CD4-positive, alpha-beta T cell treated with Interleukin-4 for 4 hours (primary cell): Measurements from ENCODE around the gene TRAF2.
"Not testable (repeated sequence)": the region's sequence is repeated elsewhere in the genome, so short reads cannot be mapped to it uniquely, and the experiment has no call there.

ENCODE experiments used
- DNase-seq: peaks from one replicate; pipeline ENCODE4 v3.0.0-alpha.2; 2020

TRAF2 gene

GRCh38 chr9:136858844-136859757 lies 27.2 kb upstream of the TRAF2 start:
- DNase-seq, result no peak

GRCh38 chr9:136860529-136860928 lies 25.8 kb upstream of the TRAF2 start:
- DNase-seq, result no peak

GRCh38 chr9:136860933-136861873 lies 25.1 kb upstream of the TRAF2 start:
- no peak for DNase-seq

- DNase-seq, result no peak
Measured at GRCh38 chr9:136861874-136862457, 24.4 kb upstream of the TRAF2 start.

GRCh38 chr9:136862849-136863622 lies 23.3 kb upstream of the TRAF2 start:
- DNase-seq, result no peak

- no peak for DNase-seq
Measured at GRCh38 chr9:136863623-136864273, 22.6 kb upstream of the TRAF2 start.

- DNase-seq, result no peak
Measured at GRCh38 chr9:136865041-136865767, 21.1 kb upstream of the TRAF2 start.

- DNase-seq, result no peak
Measured at GRCh38 chr9:136865768-136866103, 20.6 kb upstream of the TRAF2 start.

GRCh38 chr9:136866898-136867421 lies 19.4 kb upstream of the TRAF2 start:
- not testable (repeated sequence) for DNase-seq

GRCh38 chr9:136867480-136867879 lies 18.8 kb upstream of the TRAF2 start:
- DNase-seq, result no peak

- DNase-seq, result no peak
Measured at GRCh38 chr9:136867917-136868316, 18.4 kb upstream of the TRAF2 start.

- DNase-seq, result no peak
Measured at GRCh38 chr9:136868644-136869043, 17.7 kb upstream of the TRAF2 start.

GRCh38 chr9:136869611-136870010 lies 16.7 kb upstream of the TRAF2 start:
- not testable (repeated sequence) for DNase-seq

- no peak for DNase-seq
Measured at GRCh38 chr9:136875155-136875554, 11.2 kb upstream of the TRAF2 start.

- no peak for DNase-seq
Measured at GRCh38 chr9:136876476-136876875, 9.8 kb upstream of the TRAF2 start.

GRCh38 chr9:136880651-136881050 lies 5.7 kb upstream of the TRAF2 start:
- DNase-seq, result no peak

GRCh38 chr9:136881691-136882108 lies 4.6 kb upstream of the TRAF2 start:
- DNase-seq, result peak; percentile 42

GRCh38 chr9:136882109-136882946 lies 4.0 kb upstream of the TRAF2 start:
- DNase-seq, result peak; percentile 95

- DNase-seq, result not testable (repeated sequence)
Measured at GRCh38 chr9:136882947-136883283, 3.4 kb upstream of the TRAF2 start.

- DNase-seq, result not testable (repeated sequence)
Measured at GRCh38 chr9:136883670-136884069, 2.6 kb upstream of the TRAF2 start.
